H1 (cell line): ENCODE data around the gene HIPK2.

Source experiments
- ATF3 ChIP-seq: IDR thresholded peaks from 2 replicates; pipeline ENCODE4 v1.6.1; 2011; ENCODE audit warnings: low read depth, mild to moderate bottlenecking, low read length; ENCODE audit not compliant: insufficient read depth
- BACH1 ChIP-seq: IDR thresholded peaks from 2 replicates; pipeline ENCODE4 v1.6.1; 2012; ENCODE audit warnings: low read length, improper control_type of control experiment
- BRCA1 ChIP-seq: IDR thresholded peaks from 2 replicates; pipeline ENCODE4 v1.6.1; 2012; ENCODE audit warnings: low read depth, low read length, improper control_type of control experiment
- CTCF ChIP-seq, 3 experiments: IDR thresholded peaks; 1 replicate in 2 of 3; 2 replicates in 1 of 3; pipeline versions ENCODE4 v1.5.1 to v1.6.1; 2011; ENCODE audit warnings: low read length in 3 of 3, mild to moderate bottlenecking in 3 of 3, inconsistent platforms in 2 of 3, low read depth in 1 of 3, moderate library complexity in 1 of 3; ENCODE audit not compliant: insufficient read depth in 1 of 3; ENCODE audit errors: control extremely low read depth in 1 of 3
- JUN ChIP-seq: IDR thresholded peaks from 2 replicates; pipeline ENCODE4 v1.6.1; 2011; ENCODE audit warnings: low read depth, mild to moderate bottlenecking, improper control_type of control experiment, low read length
- MAX ChIP-seq: IDR thresholded peaks from 2 replicates; pipeline ENCODE4 v1.6.1; 2012; ENCODE audit warnings: inconsistent platforms
- POLR2A ChIP-seq, 2 experiments: IDR thresholded peaks; 1 replicate in 1 of 2; 2 replicates in 1 of 2; pipeline ENCODE4 v1.6.1; 2011; ENCODE audit warnings: low read depth in 2 of 2, low read length in 2 of 2, mild to moderate bottlenecking in 2 of 2; ENCODE audit errors: control extremely low read depth in 1 of 2
- SP1 ChIP-seq: IDR thresholded peaks from 2 replicates; pipeline ENCODE4 v1.6.1; 2011; ENCODE audit warnings: low read depth, low read length
- SRF ChIP-seq: IDR thresholded peaks from 2 replicates; pipeline ENCODE4 v1.6.1; 2011; ENCODE audit warnings: mild to moderate bottlenecking, low read depth, low read length, moderate library complexity
- TBP ChIP-seq: IDR thresholded peaks from 2 replicates; pipeline ENCODE4 v1.6.1; 2011; ENCODE audit warnings: low read depth, low read length, improper control_type of control experiment
- USF2 ChIP-seq: IDR thresholded peaks from 2 replicates; pipeline ENCODE4 v1.6.1; 2011; ENCODE audit warnings: low read length, improper control_type of control experiment

- no peak for TF ChIP-seq ATF3
- TF ChIP-seq BACH1: no peak
- TF ChIP-seq SRF: no peak
- TF ChIP-seq JUN: no peak
- TF ChIP-seq CTCF (IDR thresholded peaks at IDR 0.05; ENCODE audit: control extremely low read depth in 1 of 3, insufficient read depth in 1 of 3, low read depth in 1 of 3, low read length in 3 of 3): no peak
- no peak for TF ChIP-seq MAX
- TF ChIP-seq POLR2A (IDR thresholded peaks at IDR 0.05; ENCODE audit: control extremely low read depth in 1 of 2, low read depth in 2 of 2, low read length in 2 of 2): no peak
- TF ChIP-seq USF2: no peak
- no peak for TF ChIP-seq TBP
- TF ChIP-seq BRCA1: no peak
- no peak for TF ChIP-seq SP1
Observed at GRCh38 chr7:139658296-139658695, 119.5 kb downstream of the HIPK2 start.
